ENCODE results near the gene RNF5.

GRCh38 chr6:32182555-32182981 lies 4.4 kb downstream of the RNF5 start:
- TF ChIP-seq MAX (IDR thresholded peaks at IDR 0.05) = no peak
- no peak for TF ChIP-seq EZH2 (IDR thresholded peaks at IDR 0.05)
